Measurements from ENCODE around the gene MAST1. TPM values are rescaled to one million over a fixed set of nuclear protein-coding genes. Genes with fewer than 3 reads are reported as not detected.

Gene MAST1
- total and polyA plus RNA-seq, 2 experiments from 2014 or later: 13.9 to 19.9 TPM

- Mint-ChIP-seq H3K9me3 (peaks cover 13% of the 10 kb centered on the region), H3K36me3 (ENCODE audit: low read depth) (peaks cover 58% of the 10 kb centered on the region)
Observed at GRCh38 chr19:12873891-12874745, 35.8 kb downstream of the MAST1 start.

More at GRCh38 chr19:12873891-12874745, 35.8 kb downstream of the MAST1 start:
- H3K27me3 Mint-ChIP-seq (ENCODE audit: insufficient read depth, low read depth, poor library complexity): peaks cover 7% of the 10 kb centered on the region
- TF ChIP-seq JUNB (IDR thresholded peaks at IDR 0.05; ENCODE audit: unreplicated experiment) (no peak), POLR2AphosphoS5 (IDR thresholded peaks at IDR 0.05; ENCODE audit: low read depth) (no peak), ZNF114 (CRISPR knock-in tag; IDR thresholded peaks at IDR 0.05) (no peak), ETS1 (IDR thresholded peaks at IDR 0.05) (no peak), ZNF462 (CRISPR knock-in tag; IDR thresholded peaks at IDR 0.05) (no peak), EZH2phosphoT487 (IDR thresholded peaks at IDR 0.05; ENCODE audit: unreplicated experiment) (no peak), STAT1 (IDR thresholded peaks at IDR 0.05; ENCODE audit: unreplicated experiment) (no peak), NANOG (IDR thresholded peaks at IDR 0.05; ENCODE audit: borderline replicate concordance) (no peak), EZH2 (IDR thresholded peaks at IDR 0.05; ENCODE audit: low read depth, unreplicated experiment) (no peak), ZNF331 (CRISPR knock-in tag; IDR thresholded peaks at IDR 0.05; ENCODE audit: low read depth) (no peak), CREB1 (CRISPR knock-in tag; IDR thresholded peaks at IDR 0.05; ENCODE audit: low read depth) (no peak)
- TF ChIP-seq, protein P1, sequence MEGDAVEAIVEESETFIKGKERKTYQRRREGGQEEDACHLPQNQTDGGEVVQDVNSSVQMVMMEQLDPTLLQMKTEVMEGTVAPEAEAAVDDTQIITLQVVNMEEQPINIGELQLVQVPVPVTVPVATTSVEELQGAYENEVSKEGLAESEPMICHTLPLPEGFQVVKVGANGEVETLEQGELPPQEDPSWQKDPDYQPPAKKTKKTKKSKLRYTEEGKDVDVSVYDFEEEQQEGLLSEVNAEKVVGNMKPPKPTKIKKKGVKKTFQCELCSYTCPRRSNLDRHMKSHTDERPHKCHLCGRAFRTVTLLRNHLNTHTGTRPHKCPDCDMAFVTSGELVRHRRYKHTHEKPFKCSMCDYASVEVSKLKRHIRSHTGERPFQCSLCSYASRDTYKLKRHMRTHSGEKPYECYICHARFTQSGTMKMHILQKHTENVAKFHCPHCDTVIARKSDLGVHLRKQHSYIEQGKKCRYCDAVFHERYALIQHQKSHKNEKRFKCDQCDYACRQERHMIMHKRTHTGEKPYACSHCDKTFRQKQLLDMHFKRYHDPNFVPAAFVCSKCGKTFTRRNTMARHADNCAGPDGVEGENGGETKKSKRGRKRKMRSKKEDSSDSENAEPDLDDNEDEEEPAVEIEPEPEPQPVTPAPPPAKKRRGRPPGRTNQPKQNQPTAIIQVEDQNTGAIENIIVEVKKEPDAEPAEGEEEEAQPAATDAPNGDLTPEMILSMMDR (conservative IDR thresholded peaks at IDR 0.05; ENCODE audit: low read depth in 2 of 2): no peak
- TF ChIP-seq, protein P2, sequence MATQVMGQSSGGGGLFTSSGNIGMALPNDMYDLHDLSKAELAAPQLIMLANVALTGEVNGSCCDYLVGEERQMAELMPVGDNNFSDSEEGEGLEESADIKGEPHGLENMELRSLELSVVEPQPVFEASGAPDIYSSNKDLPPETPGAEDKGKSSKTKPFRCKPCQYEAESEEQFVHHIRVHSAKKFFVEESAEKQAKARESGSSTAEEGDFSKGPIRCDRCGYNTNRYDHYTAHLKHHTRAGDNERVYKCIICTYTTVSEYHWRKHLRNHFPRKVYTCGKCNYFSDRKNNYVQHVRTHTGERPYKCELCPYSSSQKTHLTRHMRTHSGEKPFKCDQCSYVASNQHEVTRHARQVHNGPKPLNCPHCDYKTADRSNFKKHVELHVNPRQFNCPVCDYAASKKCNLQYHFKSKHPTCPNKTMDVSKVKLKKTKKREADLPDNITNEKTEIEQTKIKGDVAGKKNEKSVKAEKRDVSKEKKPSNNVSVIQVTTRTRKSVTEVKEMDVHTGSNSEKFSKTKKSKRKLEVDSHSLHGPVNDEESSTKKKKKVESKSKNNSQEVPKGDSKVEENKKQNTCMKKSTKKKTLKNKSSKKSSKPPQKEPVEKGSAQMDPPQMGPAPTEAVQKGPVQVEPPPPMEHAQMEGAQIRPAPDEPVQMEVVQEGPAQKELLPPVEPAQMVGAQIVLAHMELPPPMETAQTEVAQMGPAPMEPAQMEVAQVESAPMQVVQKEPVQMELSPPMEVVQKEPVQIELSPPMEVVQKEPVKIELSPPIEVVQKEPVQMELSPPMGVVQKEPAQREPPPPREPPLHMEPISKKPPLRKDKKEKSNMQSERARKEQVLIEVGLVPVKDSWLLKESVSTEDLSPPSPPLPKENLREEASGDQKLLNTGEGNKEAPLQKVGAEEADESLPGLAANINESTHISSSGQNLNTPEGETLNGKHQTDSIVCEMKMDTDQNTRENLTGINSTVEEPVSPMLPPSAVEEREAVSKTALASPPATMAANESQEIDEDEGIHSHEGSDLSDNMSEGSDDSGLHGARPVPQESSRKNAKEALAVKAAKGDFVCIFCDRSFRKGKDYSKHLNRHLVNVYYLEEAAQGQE (IDR thresholded peaks at IDR 0.05; ENCODE audit: unreplicated experiment): no peak
- ATAC-seq (peak; percentile 6), DNase-seq (ENCODE audit: low spot score) (peak; percentile 43)
- H3K36me3 ChIP-seq (ENCODE audit: insufficient read depth): no peaks in the 10 kb centered on the region
- H2AFZ ChIP-seq: no peak overlapping the region
- H3K4me1 Mint-ChIP-seq: no peaks in the 10 kb centered on the region; the same call in 2 of the 3 replicates
- H3K27me3 ChIP-seq (ENCODE audit: insufficient read depth): no peaks in the 10 kb centered on the region
- no peak overlapping the region for H3K27ac Mint-ChIP-seq
- no peak overlapping the region for H3K27ac ChIP-seq (ENCODE audit: low read depth)
- H3K9me2 ChIP-seq (ENCODE audit: insufficient read depth): no peaks in the 10 kb centered on the region
- H3K4me2 ChIP-seq: peak overlapping the region; percentile 87
- H3K4me3 ChIP-seq: peak overlapping the region; percentile 55
- peaks cover 8% of the 10 kb centered on the region for H3F3A ChIP-seq (replicated peaks; ENCODE audit: low read depth)
- H4K20me1 ChIP-seq (replicated peaks; ENCODE audit: insufficient read depth): no peaks in the 10 kb centered on the region; the same call in 1 of the 2 replicates
- H3K4me3 Mint-ChIP-seq: no peak overlapping the region
- H3K4me1 ChIP-seq (ENCODE audit: insufficient read depth): no peaks in the 10 kb centered on the region
- no peaks in the 10 kb centered on the region for H3K79me2 ChIP-seq (replicated peaks; ENCODE audit: insufficient read depth)

All from GM23338 (cell line).